ENCODE data around the gene PPA1.
"Not testable (repeated sequence)": the region's sequence is repeated elsewhere in the genome, so short reads cannot be mapped to it uniquely, and the experiment has no call there.

Gene PPA1

GRCh38 chr10:70234668-70235447 lies 1.6 kb upstream of the PPA1 start:
- H3K4me3 ChIP-seq (ENCODE audit: low read length) = no peak overlapping the region
- TF ChIP-seq ZNF274 (IDR thresholded peaks at IDR 0.05; ENCODE audit: low read depth, low read length) = no peak

GRCh38 chr10:70233939-70234300 lies 691 bp upstream of the PPA1 start:
- no peak for TF ChIP-seq ZNF274 (IDR thresholded peaks at IDR 0.05; ENCODE audit: low read depth, low read length)
- H3K4me3 ChIP-seq (ENCODE audit: low read length) = peak overlapping the region; percentile 95

GRCh38 chr10:70232859-70233108 lies 445 bp downstream of the PPA1 start:
- TF ChIP-seq ZNF274 (IDR thresholded peaks at IDR 0.05; ENCODE audit: low read depth, low read length) = no peak
- peak overlapping the region; percentile 95 for H3K4me3 ChIP-seq (ENCODE audit: low read length)

GRCh38 chr10:70232155-70232858 lies 922 bp downstream of the PPA1 start:
- TF ChIP-seq ZNF274 (IDR thresholded peaks at IDR 0.05; ENCODE audit: low read depth, low read length) = no peak
- H3K4me3 ChIP-seq (ENCODE audit: low read length) = peak overlapping the region; percentile 95

- no peak overlapping the region for H3K4me3 ChIP-seq (ENCODE audit: low read length)
- TF ChIP-seq ZNF274 (IDR thresholded peaks at IDR 0.05; ENCODE audit: low read depth, low read length) = no peak
Observed at GRCh38 chr10:70228491-70228890, 4.7 kb downstream of the PPA1 start.

GRCh38 chr10:70227548-70228320 lies 5.5 kb downstream of the PPA1 start:
- no peak overlapping the region for H3K4me3 ChIP-seq (ENCODE audit: low read length)
- no peak for TF ChIP-seq ZNF274 (IDR thresholded peaks at IDR 0.05; ENCODE audit: low read depth, low read length)

- no peak for TF ChIP-seq ZNF274 (IDR thresholded peaks at IDR 0.05; ENCODE audit: low read depth, low read length)
Observed at GRCh38 chr10:70223728-70224127, 9.5 kb downstream of the PPA1 start.

GRCh38 chr10:70222811-70223447 lies 10.3 kb downstream of the PPA1 start:
- H3K4me3 ChIP-seq (ENCODE audit: low read length) = not testable (repeated sequence)

More at GRCh38 chr10:70223728-70224127, 9.5 kb downstream of the PPA1 start:
- H3K4me3 ChIP-seq (ENCODE audit: low read length) = no peak overlapping the region

- H3K4me3 ChIP-seq (ENCODE audit: low read length) = no peak overlapping the region
- no peak for TF ChIP-seq ZNF274 (IDR thresholded peaks at IDR 0.05; ENCODE audit: low read depth, low read length)
Observed at GRCh38 chr10:70222340-70222794, 10.9 kb downstream of the PPA1 start.

GRCh38 chr10:70221030-70221429 lies 12.2 kb downstream of the PPA1 start:
- no peak overlapping the region for H3K4me3 ChIP-seq (ENCODE audit: low read length)
- TF ChIP-seq ZNF274 (IDR thresholded peaks at IDR 0.05; ENCODE audit: low read depth, low read length) = no peak

- TF ChIP-seq ZNF274 (IDR thresholded peaks at IDR 0.05; ENCODE audit: low read depth, low read length) = no peak
- H3K4me3 ChIP-seq (ENCODE audit: low read length) = no peak overlapping the region
Observed at GRCh38 chr10:70212879-70213278, 20.4 kb downstream of the PPA1 start.

- no peak overlapping the region for H3K4me3 ChIP-seq (ENCODE audit: low read length)
- TF ChIP-seq ZNF274 (IDR thresholded peaks at IDR 0.05; ENCODE audit: low read depth, low read length) = no peak
Observed at GRCh38 chr10:70212277-70212676, 21.0 kb downstream of the PPA1 start.

- H3K4me3 ChIP-seq (ENCODE audit: low read length) = no peak overlapping the region
- no peak for TF ChIP-seq ZNF274 (IDR thresholded peaks at IDR 0.05; ENCODE audit: low read depth, low read length)
Observed at GRCh38 chr10:70206762-70207161, 26.5 kb downstream of the PPA1 start.

GRCh38 chr10:70201105-70201504 lies 32.1 kb downstream of the PPA1 start:
- no peak overlapping the region for H3K4me3 ChIP-seq (ENCODE audit: low read length)
- TF ChIP-seq ZNF274 (IDR thresholded peaks at IDR 0.05; ENCODE audit: low read depth, low read length) = no peak
